GM19438 (cell line): ENCODE results near the gene PRDM8.
"Not testable (repeated sequence)": the region's sequence is repeated elsewhere in the genome, so short reads cannot be mapped to it uniquely, and the experiment has no call there.

Source experiments
- ATAC-seq: cut with Tn5 transposase; IDR thresholded peaks from one replicate; pipeline ENCODE4 v1.9.1; 2021; ENCODE audit warnings: low read depth; ENCODE audit not compliant: unreplicated experiment

The PRDM8 gene

GRCh38 chr4:80221161-80221560 lies 23.9 kb downstream of the PRDM8 start:
- ATAC-seq, result no peak

- ATAC-seq, result no peak
Measured at GRCh38 chr4:80225595-80225994, 28.3 kb downstream of the PRDM8 start.

DNA sequence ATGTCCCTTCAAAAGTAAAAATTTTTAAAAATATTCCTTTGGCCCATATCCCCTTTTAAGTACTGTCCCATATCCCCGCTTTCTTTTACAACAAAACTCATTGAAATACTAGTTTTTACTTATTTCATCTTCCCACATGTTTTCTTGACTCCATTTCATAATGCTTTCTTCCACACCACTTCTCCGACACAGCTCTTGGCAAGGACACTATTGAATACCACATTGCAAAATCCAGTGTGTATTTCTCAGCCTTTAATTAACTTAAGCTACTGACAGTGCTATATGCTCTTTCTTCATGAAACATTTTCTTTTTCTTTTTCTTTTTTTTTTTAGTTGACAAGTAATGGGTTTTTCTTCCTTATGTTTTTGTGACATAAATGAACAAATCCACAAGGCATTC lies 28.8 kb downstream of the PRDM8 start:
- ATAC-seq, result no peak

GRCh38 chr4:80228460-80228859 lies 31.2 kb downstream of the PRDM8 start:
- no peak for ATAC-seq

GRCh38 chr4:80229128-80229527 lies 31.8 kb downstream of the PRDM8 start:
- ATAC-seq, result no peak

GRCh38 chr4:80229590-80229989 lies 32.3 kb downstream of the PRDM8 start:
- ATAC-seq, result peak; percentile 71

- ATAC-seq, result no peak
Measured at GRCh38 chr4:80231180-80231579, 33.9 kb downstream of the PRDM8 start.

DNA sequence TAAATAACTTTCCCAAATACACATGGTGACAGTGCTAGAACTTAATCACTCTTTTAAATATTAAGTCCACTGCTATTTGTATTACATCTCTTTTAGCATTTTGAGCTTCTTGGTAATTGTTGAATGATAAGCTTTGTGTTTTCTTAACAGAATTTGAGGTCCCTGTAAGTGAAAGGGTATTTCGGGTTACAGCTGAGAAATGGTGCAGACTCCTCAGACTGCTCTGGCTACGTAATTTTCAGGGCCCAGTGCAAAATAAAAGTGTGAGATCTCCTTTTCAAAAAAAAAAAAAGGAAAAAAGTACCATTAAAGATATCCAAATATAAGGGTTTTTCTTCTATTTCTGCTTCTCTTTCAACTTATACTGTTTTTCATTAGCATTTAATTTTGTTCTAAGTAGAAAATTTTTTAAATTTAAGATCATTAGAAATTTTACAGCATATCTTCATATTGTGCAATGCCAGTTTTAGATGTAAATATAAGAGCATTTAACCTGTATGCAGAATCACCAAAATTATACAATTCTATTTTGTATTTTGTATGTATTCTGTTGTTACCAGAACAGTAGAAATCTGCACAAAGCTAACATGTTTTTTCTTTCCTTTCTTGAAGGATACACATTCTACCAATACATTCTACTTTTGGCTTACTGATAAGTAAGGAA lies 35.5 kb downstream of the PRDM8 start:
- ATAC-seq, result no peak

DNA sequence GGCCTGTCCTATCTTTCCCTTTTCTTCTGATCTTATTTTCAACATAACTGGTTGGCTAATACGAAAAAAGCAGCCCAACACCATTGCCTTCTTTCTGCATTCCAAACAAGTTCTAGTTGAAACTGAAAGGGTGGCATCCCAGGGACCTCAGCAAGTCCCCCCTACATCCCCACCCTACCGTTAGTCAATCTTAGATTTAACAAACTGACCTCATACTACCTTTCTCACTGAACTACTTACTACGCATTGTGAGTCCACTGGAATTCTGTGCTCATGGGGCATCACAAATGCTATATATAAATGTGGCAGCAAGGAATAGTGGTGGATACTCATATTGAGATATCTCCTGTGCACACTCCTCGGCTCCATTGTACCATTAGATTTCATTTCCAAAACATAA lies 36.1 kb downstream of the PRDM8 start:
- ATAC-seq, result no peak

- ATAC-seq, result no peak
Measured at GRCh38 chr4:80235451-80235850, 38.1 kb downstream of the PRDM8 start.

GRCh38 chr4:80237992-80238391 lies 40.7 kb downstream of the PRDM8 start:
- ATAC-seq, result no peak

- no peak for ATAC-seq
Measured at GRCh38 chr4:80239480-80240150, 42.3 kb downstream of the PRDM8 start.

GRCh38 chr4:80240976-80241375 lies 43.7 kb downstream of the PRDM8 start:
- no peak for ATAC-seq

DNA sequence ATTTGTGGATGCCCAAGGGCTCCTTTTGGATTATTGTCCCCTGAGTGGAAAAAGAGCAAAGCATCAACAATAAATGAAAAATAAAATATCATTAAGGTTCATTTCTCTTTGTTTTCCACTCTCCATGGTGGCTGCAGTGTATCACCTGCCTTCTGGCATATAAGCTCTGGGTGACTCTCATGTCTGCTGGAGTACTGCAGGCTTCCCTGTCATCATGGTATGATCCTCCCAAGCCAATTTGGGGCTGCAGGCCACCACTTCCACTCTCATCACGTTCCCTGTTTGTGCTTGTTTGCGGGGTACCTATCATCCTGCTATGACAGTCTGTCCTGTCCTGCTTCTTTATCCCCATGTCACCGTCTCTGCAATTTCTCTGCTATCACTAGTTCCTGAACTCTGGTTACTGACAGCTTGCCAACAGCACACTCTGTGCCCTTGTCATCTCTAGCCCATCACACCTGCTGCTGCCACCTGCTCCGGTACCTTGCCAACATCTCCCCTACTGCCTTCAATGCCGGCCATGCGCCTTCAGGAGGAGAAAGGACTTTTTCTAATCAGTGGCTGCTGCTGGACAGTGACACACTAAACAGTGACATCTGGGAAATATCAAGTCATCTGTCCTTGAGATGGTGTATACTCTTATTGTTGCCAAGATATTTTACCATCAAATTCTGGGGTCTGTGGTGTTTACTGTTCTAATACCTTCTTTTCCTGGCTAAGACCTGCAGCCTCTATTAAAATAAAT lies 46.1 kb downstream of the PRDM8 start:
- ATAC-seq, result no peak

- not testable (repeated sequence) for ATAC-seq
Measured at GRCh38 chr4:80247484-80247883, 50.2 kb downstream of the PRDM8 start.

- ATAC-seq, result no peak
Measured at GRCh38 chr4:80249144-80249543, 51.8 kb downstream of the PRDM8 start.

- ATAC-seq, result no peak
Measured at GRCh38 chr4:80252427-80252826, 55.1 kb downstream of the PRDM8 start.

- no peak for ATAC-seq
Measured at GRCh38 chr4:80252953-80253352, 55.6 kb downstream of the PRDM8 start.

DNA sequence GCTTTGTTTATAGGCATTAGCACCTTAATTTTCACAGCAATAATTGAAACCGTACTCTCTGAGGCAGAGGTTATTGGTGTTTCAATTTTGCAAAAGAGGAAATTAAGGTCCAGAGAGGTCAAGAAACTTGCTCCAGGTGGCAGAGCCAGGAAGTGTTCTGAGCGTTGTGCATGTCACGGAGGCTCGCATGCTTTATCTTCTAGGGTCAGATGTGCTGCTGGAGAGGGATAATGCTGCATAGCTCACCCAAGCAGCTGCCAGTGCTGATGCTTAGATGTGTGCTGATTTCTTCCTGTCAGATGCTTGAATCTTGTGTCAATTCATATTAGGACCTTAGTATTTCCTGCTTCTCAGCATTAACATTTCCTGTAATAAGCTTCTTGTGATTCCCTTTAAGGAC lies 56.2 kb downstream of the PRDM8 start:
- ATAC-seq, result no peak
